Activated T-cell treated with anti-CD3 and anti-CD28 coated beads, Interleukin-2, amount 50 U/mL, for 72 hours (primary cell): ENCODE data around the gene PKP4. TPM values are rescaled to one million over a fixed set of nuclear protein-coding genes. Genes with fewer than 3 reads are reported as not detected.
"Not testable (repeated sequence)": the region's sequence is repeated elsewhere in the genome, so short reads cannot be mapped to it uniquely, and the experiment has no call there.

Experiments used
- ATAC-seq, 2 donors: fragments of 150-1000 bp; cut with Tn5 transposase; replicated peaks in 1 of 2; 2 replicates each; pipeline ENCODE4 v1.10.0; 2021; ENCODE audit warnings: moderate library complexity in 2 of 2, mild to moderate bottlenecking in 1 of 2
- DNase-seq, 2 donors: peaks; one replicate each; pipeline ENCODE4 v3.0.0; 2021 to 2022; ENCODE audit warnings: mixed read lengths in 1 of 2
- H3K27ac Mint-ChIP-seq: one replicate; pipeline ENCODE4 v1.8.0; 2022; ENCODE audit warnings: mild to moderate bottlenecking, moderate library complexity, mixed read lengths
- H3K27me3 Mint-ChIP-seq: one replicate; pipeline ENCODE4 v1.8.0; 2022; ENCODE audit warnings: low read depth, mixed read lengths
- H3K36me3 Mint-ChIP-seq, 2 donors: one replicate each; pipeline ENCODE4 v1.8.0; 2022; ENCODE audit warnings: mixed read lengths in 2 of 2, mild to moderate bottlenecking in 1 of 2; ENCODE audit not compliant: insufficient read depth in 2 of 2
- H3K4me1 Mint-ChIP-seq: one replicate; pipeline ENCODE4 v1.8.0; 2022; ENCODE audit warnings: low read depth, mixed read lengths
- H3K4me3 Mint-ChIP-seq, 2 donors: one replicate each; pipeline ENCODE4 v1.8.0; 2022; ENCODE audit warnings: mild to moderate bottlenecking in 2 of 2, mixed read lengths in 2 of 2, moderate library complexity in 2 of 2
- H3K9me3 Mint-ChIP-seq, 2 donors: one replicate each; pipeline ENCODE4 v1.8.0; 2022; ENCODE audit warnings: mixed read lengths in 2 of 2
- total RNA-seq, 2 donors: library from RNA; stranded (reverse); gene quantifications; one replicate each; pipeline ENCODE4 v1.2.3, GENCODE V29; 2022

Gene PKP4
- total RNA-seq, 2 donors from 2014 or later: 36.0 to 41.3 TPM

- H3K4me1 Mint-ChIP-seq: no peaks in the 10 kb centered on the region
- no peaks in the 10 kb centered on the region for H3K9me3 Mint-ChIP-seq
- H3K36me3 Mint-ChIP-seq: peaks cover 0 to 2% of the 10 kb centered on the region in 2 donors
- ATAC-seq (no peak), DNase-seq (no peak)
- no peaks in the 10 kb centered on the region for H3K27me3 Mint-ChIP-seq
- no peak overlapping the region for H3K27ac Mint-ChIP-seq
- no peak overlapping the region for H3K4me3 Mint-ChIP-seq
Observed at GRCh38 chr2:158686210-158686691, 229.5 kb downstream of the PKP4 start.

- H3K27ac Mint-ChIP-seq: no peak overlapping the region
- no peaks in the 10 kb centered on the region for H3K27me3 Mint-ChIP-seq
- peaks cover 0 to 2% of the 10 kb centered on the region in 2 donors for H3K36me3 Mint-ChIP-seq
- H3K4me1 Mint-ChIP-seq: no peaks in the 10 kb centered on the region
- no peaks in the 10 kb centered on the region for H3K9me3 Mint-ChIP-seq
- ATAC-seq (no peak), DNase-seq (no peak)
- no peak overlapping the region for H3K4me3 Mint-ChIP-seq
Observed at GRCh38 chr2:158687315-158687714, 230.6 kb downstream of the PKP4 start.

- H3K27ac Mint-ChIP-seq: no peak overlapping the region
- no peak for ATAC-seq
- H3K4me1 Mint-ChIP-seq: no peaks in the 10 kb centered on the region
- H3K4me3 Mint-ChIP-seq: no peak overlapping the region
- H3K36me3 Mint-ChIP-seq: peaks cover 0 to 2% of the 10 kb centered on the region in 2 donors
- H3K9me3 Mint-ChIP-seq: no peaks in the 10 kb centered on the region
- no peak for DNase-seq
- no peaks in the 10 kb centered on the region for H3K27me3 Mint-ChIP-seq
Observed at GRCh38 chr2:158688721-158689120, 232.0 kb downstream of the PKP4 start.

GRCh38 chr2:158689391-158689790 is 232.6 kb downstream of the PKP4 start:
- no peaks in the 10 kb centered on the region for H3K9me3 Mint-ChIP-seq
- ATAC-seq (no peak), DNase-seq (no peak)
- no peak overlapping the region for H3K4me3 Mint-ChIP-seq
- H3K27me3 Mint-ChIP-seq: no peaks in the 10 kb centered on the region
- peaks cover 0 to 2% of the 10 kb centered on the region in 2 donors for H3K36me3 Mint-ChIP-seq
- H3K27ac Mint-ChIP-seq: no peak overlapping the region
- H3K4me1 Mint-ChIP-seq: no peaks in the 10 kb centered on the region

GRCh38 chr2:158690823-158691222 is 234.1 kb downstream of the PKP4 start:
- no peaks in the 10 kb centered on the region for H3K36me3 Mint-ChIP-seq
- H3K27me3 Mint-ChIP-seq: no peaks in the 10 kb centered on the region
- ATAC-seq (no peak), DNase-seq (no peak)
- H3K27ac Mint-ChIP-seq: no peak overlapping the region
- H3K4me3 Mint-ChIP-seq: no peak overlapping the region
- no peaks in the 10 kb centered on the region for H3K4me1 Mint-ChIP-seq
- H3K9me3 Mint-ChIP-seq: no peaks in the 10 kb centered on the region

- Mint-ChIP-seq H3K27me3 (no peaks in the 10 kb centered on the region), H3K4me3 (no peak overlapping the region), H3K36me3 (no peaks in the 10 kb centered on the region), H3K4me1 (no peaks in the 10 kb centered on the region), H3K27ac (no peak overlapping the region), H3K9me3 (no peaks in the 10 kb centered on the region)
- ATAC-seq (no peak), DNase-seq (no peak)
Observed at GRCh38 chr2:158691619-158692018, 234.9 kb downstream of the PKP4 start.

GRCh38 chr2:158692372-158693103 is 235.8 kb downstream of the PKP4 start:
- H3K4me1 Mint-ChIP-seq: no peaks in the 10 kb centered on the region
- no peaks in the 10 kb centered on the region for H3K36me3 Mint-ChIP-seq
- no peak for ATAC-seq
- peaks cover 0 to 2% of the 10 kb centered on the region in 2 donors for H3K9me3 Mint-ChIP-seq
- no peak overlapping the region for H3K4me3 Mint-ChIP-seq
- H3K27me3 Mint-ChIP-seq: no peaks in the 10 kb centered on the region
- DNase-seq: no peak
- no peak overlapping the region for H3K27ac Mint-ChIP-seq

GRCh38 chr2:158693476-158693875 is 236.7 kb downstream of the PKP4 start:
- H3K36me3 Mint-ChIP-seq: no peaks in the 10 kb centered on the region
- ATAC-seq (no peak), DNase-seq (no peak)
- peaks cover 0 to 2% of the 10 kb centered on the region in 2 donors for H3K9me3 Mint-ChIP-seq
- H3K4me1 Mint-ChIP-seq: no peaks in the 10 kb centered on the region
- no peaks in the 10 kb centered on the region for H3K27me3 Mint-ChIP-seq
- H3K4me3 Mint-ChIP-seq: no peak overlapping the region
- H3K27ac Mint-ChIP-seq: no peak overlapping the region

GRCh38 chr2:158695305-158695704 is 238.6 kb downstream of the PKP4 start:
- H3K27me3 Mint-ChIP-seq: no peaks in the 10 kb centered on the region
- no peaks in the 10 kb centered on the region for H3K4me1 Mint-ChIP-seq
- no peak for ATAC-seq
- H3K36me3 Mint-ChIP-seq: no peaks in the 10 kb centered on the region
- H3K4me3 Mint-ChIP-seq: no peak overlapping the region
- H3K9me3 Mint-ChIP-seq: peaks cover 0 to 2% of the 10 kb centered on the region in 2 donors
- no peak overlapping the region for H3K27ac Mint-ChIP-seq
- no peak for DNase-seq

- H3K4me1 Mint-ChIP-seq, H3K9me3 Mint-ChIP-seq, H3K27me3 Mint-ChIP-seq, H3K27ac Mint-ChIP-seq, H3K4me3 Mint-ChIP-seq, H3K36me3 Mint-ChIP-seq, DNase-seq, ATAC-seq: not testable (repeated sequence)
Observed at GRCh38 chr2:158695744-158696143, 239.0 kb downstream of the PKP4 start.

- Mint-ChIP-seq H3K9me3 (peaks cover 0 to 2% of the 10 kb centered on the region in 2 donors), H3K27ac (no peak overlapping the region), H3K36me3 (no peaks in the 10 kb centered on the region), H3K4me1 (no peaks in the 10 kb centered on the region), H3K27me3 (no peaks in the 10 kb centered on the region), H3K4me3 (no peak overlapping the region)
- DNase-seq (no peak), ATAC-seq (no peak)
Observed at GRCh38 chr2:158699323-158699722, 242.6 kb downstream of the PKP4 start.

- no peak for ATAC-seq
- Mint-ChIP-seq H3K9me3 (peaks cover 2 to 6% of the 10 kb centered on the region in 2 donors), H3K27me3 (no peaks in the 10 kb centered on the region), H3K4me1 (no peaks in the 10 kb centered on the region), H3K36me3 (no peaks in the 10 kb centered on the region), H3K4me3 (no peak overlapping the region), H3K27ac (no peak overlapping the region)
- DNase-seq: no peak
Observed at GRCh38 chr2:158701101-158701500, 244.3 kb downstream of the PKP4 start.

- Mint-ChIP-seq H3K4me3 (no peak overlapping the region), H3K27ac (no peak overlapping the region), H3K27me3 (no peaks in the 10 kb centered on the region), H3K9me3 (peaks cover 2 to 4% of the 10 kb centered on the region in 2 donors), H3K36me3 (no peaks in the 10 kb centered on the region), H3K4me1 (no peaks in the 10 kb centered on the region)
- ATAC-seq (no peak), DNase-seq (no peak)
Observed at GRCh38 chr2:158702740-158703139, 246.0 kb downstream of the PKP4 start.
